Choroid plexus epithelial cell (primary cell): ENCODE results near the gene OCIAD1.
"Not testable (repeated sequence)": the region's sequence is repeated elsewhere in the genome, so short reads cannot be mapped to it uniquely, and the experiment has no call there.

Experiments
- DNase-seq: peaks from one replicate; pipeline ENCODE4 v3.0.0-alpha.2; 2010; ENCODE audit warnings: low read depth
- H3K4me3 ChIP-seq: 2 replicates; pipeline ENCODE4 v1.5.1; 2011; ENCODE audit warnings: low read depth, mild to moderate bottlenecking, control low read depth, low read length, moderate library complexity
- CTCF ChIP-seq: conservative IDR thresholded peaks from 2 replicates; pipeline ENCODE4 v1.5.1; 2011; ENCODE audit warnings: low read depth, mild to moderate bottlenecking, control low read depth, inconsistent platforms, low read length, moderate library complexity

The OCIAD1 gene

GRCh38 chr4:48863728-48864127 lies 32.8 kb downstream of the OCIAD1 start:
- no peak for TF ChIP-seq CTCF
- DNase-seq: no peak
- H3K4me3 ChIP-seq: no peak overlapping the region

GRCh38 chr4:48864696-48865095 lies 33.8 kb downstream of the OCIAD1 start:
- not testable (repeated sequence) for H3K4me3 ChIP-seq

GRCh38 chr4:48877827-48878535 lies 47.1 kb downstream of the OCIAD1 start:
- no peak for DNase-seq
- H3K4me3 ChIP-seq: no peak overlapping the region
- TF ChIP-seq CTCF: no peak

More at GRCh38 chr4:48864696-48865095, 33.8 kb downstream of the OCIAD1 start:
- DNase-seq: not testable (repeated sequence)

GRCh38 chr4:48879561-48880442 lies 48.9 kb downstream of the OCIAD1 start:
- no peak for TF ChIP-seq CTCF
- DNase-seq: peak; percentile 57
- H3K4me3 ChIP-seq: no peak overlapping the region

- not testable (repeated sequence) for H3K4me3 ChIP-seq, DNase-seq
These were observed 50.8 kb downstream of the OCIAD1 start for GRCh38 chr4:48881646-48882045.

- DNase-seq, H3K4me3 ChIP-seq: not testable (repeated sequence)
These were observed 58.9 kb downstream of the OCIAD1 start for GRCh38 chr4:48889750-48890149.

- no peak for DNase-seq
These were observed 60.2 kb downstream of the OCIAD1 start for GRCh38 chr4:48891028-48891619.

More at GRCh38 chr4:48891028-48891619, 60.2 kb downstream of the OCIAD1 start:
- no peak for TF ChIP-seq CTCF
- H3K4me3 ChIP-seq: no peak overlapping the region
